OCI-M2 (cell line): ENCODE results near the gene CA12.

Experiments
- DNase-seq: peaks from one replicate; lab custom pipeline; 2025; ENCODE audit not compliant: unreplicated experiment; lab: John Stamatoyannopoulos, UW

CA12 gene

GRCh38 chr15:63312286-63312685, 69.4 kb downstream of the CA12 start:
- no peak for DNase-seq

DNA sequence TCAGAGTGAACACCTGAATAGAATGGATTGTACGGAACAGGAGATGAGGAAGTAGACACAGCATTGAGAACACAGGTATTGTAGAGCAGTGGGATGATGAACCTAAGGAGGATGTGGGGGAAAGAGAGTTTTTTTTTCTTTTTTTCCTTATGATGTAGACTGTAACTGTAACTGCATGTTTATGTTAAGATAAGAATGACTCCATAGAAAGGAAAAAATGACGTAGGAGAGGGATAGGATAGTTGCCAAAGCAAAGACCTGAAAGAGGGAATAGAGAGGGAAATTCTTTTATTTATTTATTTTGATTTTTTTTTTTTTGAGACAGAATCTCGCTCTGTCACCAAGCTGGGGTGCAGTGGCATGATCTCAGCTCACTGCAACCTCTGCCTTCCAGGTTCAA, 71.0 kb downstream of the CA12 start:
- no peak for DNase-seq

- no peak for DNase-seq
Measured at GRCh38 chr15:63308947-63309346, 72.7 kb downstream of the CA12 start.

DNA sequence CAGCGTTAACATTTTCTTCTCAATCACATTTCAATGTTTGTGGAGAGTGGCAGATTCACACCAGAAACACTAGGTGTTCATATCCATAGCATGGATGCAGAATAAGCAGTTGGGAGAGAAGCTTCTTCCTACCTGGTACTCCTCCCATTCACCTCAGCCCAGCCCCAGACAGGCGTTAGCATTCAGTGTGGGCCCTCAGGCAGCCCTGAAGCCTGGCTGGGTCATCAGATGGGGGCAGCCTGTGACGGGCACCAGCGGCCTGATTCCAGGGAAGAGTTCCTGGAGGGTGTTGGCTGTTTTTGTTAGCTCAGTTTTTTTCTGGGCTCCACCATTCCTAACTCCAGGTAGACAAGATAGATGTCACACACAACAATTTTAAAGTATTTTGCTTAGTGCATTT, 73.2 kb downstream of the CA12 start:
- DNase-seq, result no peak

GRCh38 chr15:63306492-63307073, 75.1 kb downstream of the CA12 start:
- no peak for DNase-seq

DNA sequence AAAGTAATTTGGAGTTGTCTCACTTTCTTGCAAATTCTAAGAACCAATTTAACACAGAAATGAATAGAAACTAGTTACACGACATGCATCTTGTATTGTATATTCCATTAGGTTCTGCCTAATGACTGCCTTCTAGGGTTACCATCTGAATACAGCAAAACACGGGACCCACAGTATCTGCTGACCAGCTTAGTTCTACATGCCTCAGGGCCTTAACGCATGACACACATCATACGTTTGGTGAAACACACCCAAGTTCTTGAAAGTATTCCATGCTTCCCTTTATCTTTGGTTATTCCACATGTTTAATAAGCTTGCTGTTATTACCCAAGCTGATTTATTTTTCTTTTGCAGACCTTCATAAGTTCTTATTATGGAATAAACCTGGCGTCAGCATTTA, 76.4 kb downstream of the CA12 start:
- DNase-seq, result no peak

GRCh38 chr15:63301088-63301487, 80.6 kb downstream of the CA12 start:
- no peak for DNase-seq

DNA sequence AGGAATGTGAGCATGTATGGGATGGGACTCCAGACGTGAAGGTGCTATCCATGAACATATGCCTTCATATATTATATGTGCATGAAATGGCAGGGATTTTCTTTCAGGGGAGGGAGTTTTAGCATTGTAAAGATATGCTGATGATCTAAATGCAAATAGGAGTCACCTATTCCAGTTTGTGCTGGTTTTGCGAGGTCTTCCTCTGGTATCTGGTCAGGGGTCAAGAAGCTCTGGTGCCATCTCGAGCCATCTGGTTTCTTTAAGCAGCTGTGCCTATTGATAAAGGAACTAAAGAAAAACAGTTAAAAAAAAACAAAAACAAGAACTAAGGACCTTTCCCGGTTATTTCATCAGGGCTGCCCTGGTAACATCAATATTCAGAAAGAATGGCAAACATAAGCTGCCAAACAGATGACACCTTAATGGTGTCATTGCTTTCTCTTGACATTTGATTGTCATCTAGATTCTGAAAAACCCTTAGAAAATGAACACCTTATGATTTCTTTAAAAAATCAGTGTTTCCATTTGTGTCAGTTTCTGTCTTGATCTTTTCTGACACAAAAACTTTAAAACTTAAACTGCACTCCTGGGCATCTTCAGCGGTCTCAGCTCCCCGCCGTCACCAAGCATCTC, 81.6 kb downstream of the CA12 start:
- no peak for DNase-seq

DNA sequence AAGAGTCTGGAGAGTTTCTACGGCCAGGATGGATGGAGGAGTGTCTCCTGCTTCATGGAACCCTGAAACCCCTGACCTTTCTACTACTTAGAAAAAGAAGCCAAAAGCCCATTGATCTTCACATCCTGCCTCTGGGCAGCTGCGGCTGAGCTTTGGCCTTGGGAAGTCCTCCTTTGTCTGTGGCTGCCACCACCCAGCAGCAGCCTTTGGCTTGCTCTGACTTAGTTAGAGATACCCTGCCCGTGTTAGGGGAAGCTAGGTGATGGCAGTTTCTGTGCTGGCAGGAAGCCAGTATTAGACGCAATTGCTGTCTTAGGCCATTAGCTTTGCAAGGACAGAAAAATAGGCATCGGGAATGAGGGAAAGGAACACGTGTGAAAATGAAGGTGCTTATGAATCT, 85.5 kb downstream of the CA12 start:
- no peak for DNase-seq

DNA sequence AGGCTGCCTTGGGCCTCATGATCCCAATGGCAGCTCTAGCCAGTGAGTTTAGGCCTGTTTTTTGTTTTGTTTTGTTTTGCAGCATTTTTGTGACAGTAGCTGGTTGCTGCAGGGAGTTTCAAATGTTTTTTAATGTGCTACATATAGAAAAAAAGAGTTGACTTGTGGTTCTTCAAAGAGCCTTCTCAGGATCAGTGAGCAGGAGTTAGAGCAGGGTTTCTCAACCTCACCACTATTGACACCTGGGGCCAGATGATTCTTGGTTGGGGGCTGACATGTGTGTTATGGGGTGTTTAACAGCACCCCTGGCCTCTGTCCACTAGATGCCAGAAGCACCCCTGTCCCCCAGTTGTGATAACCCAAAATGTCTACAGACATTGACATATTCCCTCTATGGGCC, 86.3 kb downstream of the CA12 start:
- no peak for DNase-seq

GRCh38 chr15:63294359-63294758, 87.3 kb downstream of the CA12 start:
- no peak for DNase-seq

DNA sequence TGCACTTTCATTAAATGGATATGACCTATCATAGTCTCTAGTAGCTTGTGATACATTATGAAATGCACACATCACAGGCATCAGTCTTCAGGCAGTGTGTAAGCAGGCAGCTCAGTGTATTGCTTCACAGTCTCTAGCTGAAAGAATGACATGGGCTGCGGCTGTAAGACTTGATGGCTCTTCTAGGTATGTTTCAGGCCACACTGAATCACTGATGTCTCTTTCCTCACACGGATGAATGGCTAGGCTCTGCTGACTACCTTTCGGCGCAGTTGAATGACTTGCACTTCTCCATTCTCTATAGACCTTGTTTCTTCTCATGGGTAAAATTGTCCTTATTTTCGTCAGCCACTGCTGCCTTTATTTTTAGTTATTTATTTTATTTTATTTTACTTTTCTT, 88.9 kb downstream of the CA12 start:
- no peak for DNase-seq

DNA sequence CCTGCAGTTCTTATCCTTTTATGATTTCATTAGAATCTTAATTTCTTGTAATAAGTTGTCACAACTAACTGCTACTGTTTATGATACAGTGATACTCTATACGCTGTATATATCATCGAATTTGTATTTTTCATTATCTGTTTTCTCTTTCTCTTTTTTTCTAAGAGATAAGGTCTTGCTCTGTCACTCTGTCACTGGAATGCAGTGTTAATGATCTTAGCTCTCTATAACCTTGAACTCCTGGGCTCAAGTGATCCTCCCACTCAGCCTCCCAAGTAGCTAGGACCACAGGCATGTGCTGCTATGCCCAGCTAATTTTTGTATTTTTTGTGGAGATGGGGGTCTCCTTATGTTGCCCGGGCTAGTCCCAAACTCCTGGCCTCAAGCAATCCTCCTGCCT, 89.4 kb downstream of the CA12 start:
- DNase-seq, result no peak

DNA sequence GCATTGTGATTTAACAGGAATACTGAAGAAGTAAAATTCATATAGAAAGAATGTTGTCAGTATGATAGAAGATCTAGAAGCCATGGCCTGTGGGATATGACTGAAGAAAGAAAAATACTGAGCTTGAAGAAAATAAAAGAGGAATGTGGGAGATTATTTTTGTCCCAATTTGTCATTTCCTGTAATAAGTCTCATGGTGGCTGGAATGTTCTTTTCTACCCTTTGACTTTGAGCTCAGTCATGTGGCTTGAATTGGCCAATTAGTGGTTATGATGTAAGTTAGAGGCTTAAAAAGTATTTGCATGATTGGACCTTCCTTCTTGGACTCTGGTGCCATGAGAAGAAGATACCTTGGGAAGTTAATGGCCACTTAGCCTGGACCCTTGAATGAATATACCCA, 90.1 kb downstream of the CA12 start:
- no peak for DNase-seq

- no peak for DNase-seq
Measured at GRCh38 chr15:63288778-63289378, 92.8 kb downstream of the CA12 start.

DNA sequence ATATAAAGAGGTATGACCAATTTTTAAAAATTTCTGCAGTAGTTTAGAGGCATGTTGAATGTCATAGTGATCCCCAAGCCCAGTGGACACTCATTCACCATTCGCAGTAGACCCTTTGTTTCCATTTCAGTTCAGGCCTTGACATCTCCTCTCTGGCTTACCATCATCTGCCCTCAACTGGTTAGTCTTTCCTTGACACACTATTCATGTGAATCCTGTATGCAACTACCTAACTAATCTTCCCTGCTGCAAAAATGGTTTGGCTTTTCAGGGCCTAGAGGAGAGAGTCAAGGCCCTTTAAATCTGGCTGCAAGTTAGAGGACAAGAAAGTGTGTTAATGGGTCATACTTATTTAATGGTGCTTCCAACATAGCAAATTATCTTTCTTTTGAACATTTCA, 93.3 kb downstream of the CA12 start:
- no peak for DNase-seq

- no peak for DNase-seq
Measured at GRCh38 chr15:63287109-63287508, 94.5 kb downstream of the CA12 start.

DNA sequence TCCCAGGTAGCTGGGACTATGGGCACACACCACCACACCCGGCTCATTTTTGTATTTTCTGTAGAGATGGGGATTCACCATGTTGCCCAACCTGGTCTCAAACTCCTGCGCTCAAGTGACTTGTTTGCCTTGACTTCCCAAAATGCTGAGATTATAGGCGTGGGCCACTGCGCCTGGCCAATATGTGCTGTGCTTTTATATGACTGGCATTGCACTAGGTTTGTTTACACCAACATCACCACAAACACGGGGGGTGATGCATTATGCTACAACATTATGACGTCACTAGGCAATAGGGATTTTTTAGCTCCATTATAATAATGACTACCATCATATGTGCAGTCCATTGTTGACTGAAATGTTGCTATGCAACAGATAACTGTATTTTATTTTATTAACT, 97.3 kb downstream of the CA12 start:
- DNase-seq, result no peak

DNA sequence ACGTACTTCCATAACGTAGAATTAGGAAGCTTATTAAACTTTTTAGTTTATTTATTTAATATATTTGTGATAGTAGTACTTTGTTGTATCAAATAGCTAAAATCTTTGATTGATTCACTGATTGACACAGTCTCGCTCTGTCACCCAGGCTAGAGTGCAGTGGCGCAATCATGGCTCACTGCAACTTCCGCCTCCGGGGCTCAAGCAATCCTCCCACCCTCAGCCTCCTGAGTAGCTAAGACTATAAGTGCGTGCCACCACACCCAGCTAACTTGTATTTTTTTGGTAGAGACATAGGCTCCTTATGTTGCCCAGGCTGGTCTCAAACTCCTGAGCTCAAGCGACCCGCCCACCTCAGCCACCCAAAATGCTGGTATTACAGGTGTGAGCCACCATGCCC, 98.5 kb downstream of the CA12 start:
- DNase-seq, result no peak

DNA sequence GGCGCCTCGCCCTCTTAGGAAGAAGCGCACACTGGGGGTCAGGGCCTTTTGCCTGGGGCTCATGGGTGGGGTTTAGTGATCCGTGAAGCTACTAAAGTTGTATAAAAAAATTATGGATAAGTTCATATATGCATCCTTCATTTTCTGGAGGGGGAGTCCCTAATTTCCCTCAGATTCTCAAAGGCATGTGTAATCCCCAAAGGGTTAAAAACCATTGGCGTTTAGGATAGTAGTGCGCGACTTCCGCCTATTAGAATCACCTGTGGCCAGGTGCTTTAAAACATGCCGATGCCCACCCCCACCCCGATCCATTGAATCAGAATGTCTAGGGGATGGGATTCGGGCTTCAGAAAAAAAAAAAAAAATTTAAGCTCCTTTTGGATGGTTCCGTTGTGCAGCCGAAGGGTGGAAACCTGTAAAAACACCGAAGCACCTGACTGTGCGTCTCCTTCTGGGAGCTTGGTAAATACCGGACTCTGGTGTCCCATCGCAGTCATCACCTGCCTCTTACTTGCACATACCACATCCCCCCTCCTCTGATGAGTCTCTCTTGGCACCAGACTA, 103.7 kb downstream of the CA12 start:
- DNase-seq, result no peak

DNA sequence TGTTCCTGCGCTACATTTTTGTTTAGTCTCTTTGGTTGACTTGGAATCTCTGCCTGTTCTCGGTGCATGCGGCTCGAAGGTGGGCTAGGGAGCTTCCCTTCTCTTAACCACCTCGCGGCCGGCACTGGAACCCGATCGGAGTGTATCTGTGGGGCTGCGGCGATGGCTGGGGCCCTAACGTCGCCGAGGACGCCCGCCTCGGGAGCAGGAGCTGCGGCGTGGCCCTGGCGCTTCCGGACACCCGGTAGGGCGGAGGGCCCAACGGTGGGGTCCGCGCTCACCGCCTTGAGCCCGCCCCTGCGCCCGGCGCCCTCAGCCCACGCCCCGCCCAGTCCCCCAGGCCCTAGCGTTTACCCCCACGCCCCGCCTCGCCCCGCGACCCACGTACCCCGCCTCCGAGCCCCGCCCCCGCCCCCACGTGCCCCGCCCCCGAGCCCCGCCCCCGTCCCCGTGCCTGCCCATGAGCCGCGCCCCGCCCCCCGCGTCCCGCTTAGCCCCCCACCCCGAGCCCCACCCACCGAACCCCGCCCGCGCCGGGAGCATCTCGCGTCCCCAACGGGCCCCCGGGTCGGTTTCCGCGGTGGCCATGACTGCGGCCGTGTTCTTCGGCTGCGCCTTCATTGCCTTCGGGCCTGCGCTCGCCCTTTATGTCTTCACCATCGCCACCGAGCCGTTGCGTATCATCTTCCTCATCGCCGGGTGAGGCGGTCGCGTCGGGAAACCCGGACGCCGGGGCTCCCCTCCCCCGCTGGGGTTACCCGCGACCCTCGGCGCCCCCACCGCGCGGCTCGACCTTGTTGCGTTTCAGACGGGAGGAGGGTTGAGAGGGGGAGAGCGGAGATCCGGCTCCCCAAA, 104.4 kb downstream of the CA12 start, which contains the start of gene APH1B:
APH1B (plus strand) TSS at position 568 of the 855 bp plus-strand sequence; CDS start at position 587, 19 bp downstream.
- DNase-seq, result no peak
